Panc1 (cell line): ENCODE data around the gene LRRFIP2. TPM values are rescaled to one million over a fixed set of nuclear protein-coding genes. Genes with fewer than 3 reads are reported as not detected.

ENCODE experiments used
- ATAC-seq: fragments of 200-7000 bp; cut with Tn5 transposase; 2 replicates; pipeline ENCODE4 v1.9.1; 2020; ENCODE audit warnings: mild to moderate bottlenecking, moderate library complexity
- BruUV-seq: library from RNA; stranded (reverse); fragments of 400-500 nt; replicated peaks from 2 replicates; lab custom pipeline; 2021; lab: Mats Ljungman, UMichigan
- CTCF ChIA-PET: fragments of 300-600 bp; sonication (Branson Sonifier 250); formaldehyde crosslinking; loops from one replicate; lab custom pipeline; 2022; ENCODE audit warnings: antibody characterized with exemption; lab: Charles Lee
- POLR2A ChIA-PET: fragments of 300-600 bp; sonication (Branson Sonifier 250); formaldehyde crosslinking; loops from one replicate; lab custom pipeline; 2022; ENCODE audit warnings: antibody characterized with exemption; lab: Charles Lee
- DNase-seq: peaks from one replicate; pipeline ENCODE4 v3.0.0-alpha.2; 2010; ENCODE audit warnings: low read depth, low spot score
- H3K27ac ChIP-seq: 2 replicates; pipeline ENCODE4 v1.5.1; 2011; ENCODE audit warnings: mild to moderate bottlenecking, low read length, inconsistent platforms
- H3K27me3 ChIP-seq: fragments of 200-500 bp; sonication (Bioruptor generic); 2 replicates; pipeline ENCODE4 v1.6.0; 2014; ENCODE audit warnings: low read length, inconsistent platforms; ENCODE audit not compliant: control insufficient read depth, insufficient read depth
- H3K36me3 ChIP-seq: fragments of 200-500 bp; sonication (Bioruptor generic); 2 replicates; pipeline ENCODE4 v1.5.1; 2014; ENCODE audit warnings: inconsistent platforms, mild to moderate bottlenecking, low read length, moderate library complexity; ENCODE audit not compliant: control insufficient read depth, insufficient read depth
- H3K4me1 ChIP-seq: 2 replicates; pipeline ENCODE4 v1.5.1; 2011; ENCODE audit warnings: inconsistent platforms, mild to moderate bottlenecking, low read length, moderate library complexity; ENCODE audit not compliant: control insufficient read depth, insufficient read depth
- H3K4me3 ChIP-seq, 2 experiments: 2 replicates each; pipeline ENCODE4 v1.5.1; 2011 to 2012; ENCODE audit warnings: low read depth in 2 of 2, low read length in 2 of 2, mild to moderate bottlenecking in 2 of 2, inconsistent platforms in 1 of 2, moderate library complexity in 1 of 2
- H3K9me3 ChIP-seq: fragments of 200-500 bp; sonication (Bioruptor generic); 2 replicates; pipeline ENCODE4 v1.5.1; 2014; ENCODE audit warnings: low read depth, mild to moderate bottlenecking, inconsistent platforms, low read length, moderate library complexity; ENCODE audit not compliant: control insufficient read depth, insufficient read depth
- CTCF ChIP-seq: fragments of 450-650 bp; IDR thresholded peaks from 2 replicates; pipeline ENCODE4 v1.5.1; 2017; ENCODE audit warnings: mild to moderate bottlenecking
- POLR2AphosphoS5 ChIP-seq: IDR thresholded peaks from 2 replicates; pipeline ENCODE4 v1.6.1; 2012; ENCODE audit warnings: mild to moderate bottlenecking, low read depth, low read length, moderate library complexity
- REST ChIP-seq, 2 experiments: IDR thresholded peaks; 2 replicates each; pipeline ENCODE4 v1.6.1; 2011 to 2012; ENCODE audit warnings: low read depth in 2 of 2, control low read depth in 1 of 2, low read length in 1 of 2, mild to moderate bottlenecking in 1 of 2, moderate library complexity in 1 of 2; ENCODE audit not compliant: insufficient read depth in 1 of 2
- SIN3A ChIP-seq: IDR thresholded peaks from 2 replicates; pipeline ENCODE4 v1.6.1; 2012; ENCODE audit warnings: low read depth, mild to moderate bottlenecking, low read length, moderate library complexity, borderline replicate concordance; ENCODE audit not compliant: insufficient read depth
- TCF7L2 ChIP-seq: IDR thresholded peaks from 2 replicates; pipeline ENCODE4 v1.6.1; 2011; ENCODE audit warnings: mild to moderate bottlenecking, low read depth, low read length, inconsistent platforms
- in situ Hi-C: cut with HindIII; loops from 2 replicates; pipeline ENCODE4 v1.10.0; 2016; ENCODE audit warnings: low sequenced_read_pairs, low pct_unique_long_range_greater_than_20kb
- intact Hi-C: fragments of 100-400 bp; cut with micrococcal nuclease; formaldehyde crosslinking; loops from one replicate; pipeline ENCODE4 v1.10.0; 2022; ENCODE audit not compliant: unreplicated experiment
- total RNA-seq: library from RNA; stranded (reverse); gene quantifications from one replicate; pipeline ENCODE4 v1.2.1, GENCODE V29; 2021; ENCODE audit not compliant: unreplicated experiment

The LRRFIP2 gene
- total RNA-seq, 1 experiment from 2014 or later: 32.3 TPM

- TF ChIP-seq POLR2AphosphoS5 (no peak), REST (IDR thresholded peaks at IDR 0.05; ENCODE audit: insufficient read depth in 1 of 2, low read depth in 2 of 2, low read length in 1 of 2) (no peak), CTCF (no peak), TCF7L2 (no peak), SIN3A (no peak)
- Histone ChIP-seq H3K27ac (no peak overlapping the region), H3K4me3 (no peak overlapping the region), H3K4me1 (no peaks in the 10 kb centered on the region), H3K27me3 (no peaks in the 10 kb centered on the region), H3K9me3 (no peaks in the 10 kb centered on the region), H3K36me3 (no peaks in the 10 kb centered on the region)
- in situ Hi-C loops (no loop called here), intact Hi-C loops (no loop called here)
- ATAC-seq: no peak
- POLR2A ChIA-PET: no interaction called here
- no peak for DNase-seq
- CTCF ChIA-PET: no interaction called here
- no TSS peak for BruUV-seq
Measured at GRCh38 chr3:37190667-37191066, 16.3 kb upstream of the LRRFIP2 start.

GRCh38 chr3:37189109-37189508 is 14.7 kb upstream of the LRRFIP2 start:
- Histone ChIP-seq H3K9me3 (no peaks in the 10 kb centered on the region), H3K27ac (no peak overlapping the region), H3K4me1 (no peaks in the 10 kb centered on the region), H3K36me3 (no peaks in the 10 kb centered on the region), H3K4me3 (no peak overlapping the region), H3K27me3 (no peaks in the 10 kb centered on the region)
- intact Hi-C loops (no loop called here), in situ Hi-C loops (no loop called here)
- BruUV-seq: no TSS peak
- POLR2A ChIA-PET: no interaction called here
- ATAC-seq (no peak), DNase-seq (no peak)
- CTCF ChIA-PET: interaction anchor here (0.6 kb wide), 1 partner anchor 30 kb away, joined by 3 read pairs; no protein-coding TSS in a partner anchor
- TF ChIP-seq TCF7L2: no peak
- no peak for TF ChIP-seq CTCF
- no peak for TF ChIP-seq SIN3A
- no peak for TF ChIP-seq REST (IDR thresholded peaks at IDR 0.05; ENCODE audit: insufficient read depth in 1 of 2, low read depth in 2 of 2, low read length in 1 of 2)
- no peak for TF ChIP-seq POLR2AphosphoS5
